H1 (cell line): ENCODE data around the gene MED31.

Experiments
- BACH1 ChIP-seq: IDR thresholded peaks from 2 replicates; pipeline ENCODE4 v1.6.1; 2012; ENCODE audit warnings: low read length, improper control_type of control experiment
- CHD2 ChIP-seq: IDR thresholded peaks from 2 replicates; pipeline ENCODE4 v1.6.1; 2012; ENCODE audit warnings: low read length, improper control_type of control experiment
- CREB1 ChIP-seq: IDR thresholded peaks from 2 replicates; pipeline ENCODE4 v1.6.1; 2012; ENCODE audit warnings: inconsistent platforms
- EP300 ChIP-seq, 2 experiments: IDR thresholded peaks; 1 replicate in 1 of 2; 2 replicates in 1 of 2; pipeline ENCODE4 v1.6.1; 2011 to 2012; ENCODE audit warnings: low read depth in 2 of 2, low read length in 2 of 2, mild to moderate bottlenecking in 2 of 2, borderline replicate concordance in 1 of 2, inconsistent platforms in 1 of 2, moderate library complexity in 1 of 2
- EZH2 ChIP-seq: fragments of 200-600 bp; sonication (generic); IDR thresholded peaks from 2 replicates; pipeline ENCODE4 v1.7.1; 2012; ENCODE audit warnings: low read depth, mild to moderate bottlenecking, moderate library complexity, low read length, inconsistent platforms; ENCODE audit not compliant: severe bottlenecking
- MAFK ChIP-seq: IDR thresholded peaks from 2 replicates; pipeline ENCODE4 v1.6.1; 2012; ENCODE audit warnings: low read depth, mild to moderate bottlenecking, improper control_type of control experiment, low read length
- PHF8 ChIP-seq: fragments of 200-600 bp; sonication (generic); conservative IDR thresholded peaks from 2 replicates; pipeline ENCODE4 v1.7.1; 2012; ENCODE audit warnings: low read depth, mild to moderate bottlenecking, inconsistent platforms, low read length, moderate library complexity
- POLR2A ChIP-seq, 2 experiments: IDR thresholded peaks; 1 replicate in 1 of 2; 2 replicates in 1 of 2; pipeline ENCODE4 v1.6.1; 2011; ENCODE audit warnings: low read depth in 2 of 2, low read length in 2 of 2, mild to moderate bottlenecking in 2 of 2; ENCODE audit errors: control extremely low read depth in 1 of 2
- POLR2AphosphoS5 ChIP-seq: IDR thresholded peaks from 2 replicates; pipeline ENCODE4 v1.6.1; 2011; ENCODE audit warnings: low read depth, low read length
- RAD21 ChIP-seq, 2 experiments: IDR thresholded peaks in 1 of 2; conservative IDR thresholded peaks in 1 of 2; 2 replicates each; pipeline ENCODE4 v1.6.1; 2011; ENCODE audit warnings: low read depth in 2 of 2, low read length in 2 of 2, improper control_type of control experiment in 1 of 2, inconsistent platforms in 1 of 2, mild to moderate bottlenecking in 1 of 2, moderate library complexity in 1 of 2
- SAP30 ChIP-seq: fragments of 300-600 bp; sonication (generic); IDR thresholded peaks from 2 replicates; pipeline ENCODE4 v1.7.1; 2012; ENCODE audit warnings: low read length, moderate library complexity, mild to moderate bottlenecking, inconsistent platforms; ENCODE audit not compliant: insufficient read depth, insufficient replicate concordance
- TF ChIP-seq, protein P1 (sequence below), 3 experiments: IDR thresholded peaks; 1 replicate in 2 of 3; 2 replicates in 1 of 3; pipeline versions ENCODE4 v1.5.1 to v1.6.1; 2011; ENCODE audit warnings: low read length in 3 of 3, mild to moderate bottlenecking in 3 of 3, inconsistent platforms in 2 of 3, low read depth in 1 of 3, moderate library complexity in 1 of 3; ENCODE audit not compliant: insufficient read depth in 1 of 3; ENCODE audit errors: control extremely low read depth in 1 of 3

DNA sequence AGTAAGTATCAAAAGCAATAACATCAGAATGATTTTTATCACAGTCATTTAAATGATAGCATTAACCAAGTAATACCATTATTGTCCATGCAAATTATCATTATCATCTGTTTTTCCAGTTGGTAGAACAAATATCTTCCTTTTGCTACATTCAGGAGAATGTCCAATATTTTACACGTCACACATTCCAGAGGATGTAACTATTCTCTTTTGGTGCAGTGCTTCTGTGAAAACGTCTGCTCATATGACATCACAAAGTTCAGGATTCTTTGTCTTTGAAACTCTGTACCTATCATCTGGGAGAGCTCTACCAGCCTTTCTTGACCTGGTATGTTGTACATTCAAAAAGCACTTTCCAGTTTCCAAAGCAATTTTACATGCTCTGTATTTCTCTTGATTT lies 54.9 kb downstream of the MED31 start:
- TF ChIP-seq POLR2AphosphoS5 (no peak), POLR2A (IDR thresholded peaks at IDR 0.05; ENCODE audit: control extremely low read depth in 1 of 2, low read depth in 2 of 2, low read length in 2 of 2) (no peak), MAFK (no peak), RAD21 (IDR thresholded peaks at IDR 0.05 in 1 of 2, conservative IDR thresholded peaks at IDR 0.05 in 1 of 2; ENCODE audit: low read depth in 2 of 2, low read length in 2 of 2) (no peak), EZH2 (no peak), BACH1 (no peak), CHD2 (no peak), SAP30 (no peak), EP300 (IDR thresholded peaks at IDR 0.05; ENCODE audit: borderline replicate concordance in 1 of 2, low read depth in 2 of 2, low read length in 2 of 2) (no peak), CREB1 (no peak), PHF8 (no peak)
- TF ChIP-seq, protein P1, sequence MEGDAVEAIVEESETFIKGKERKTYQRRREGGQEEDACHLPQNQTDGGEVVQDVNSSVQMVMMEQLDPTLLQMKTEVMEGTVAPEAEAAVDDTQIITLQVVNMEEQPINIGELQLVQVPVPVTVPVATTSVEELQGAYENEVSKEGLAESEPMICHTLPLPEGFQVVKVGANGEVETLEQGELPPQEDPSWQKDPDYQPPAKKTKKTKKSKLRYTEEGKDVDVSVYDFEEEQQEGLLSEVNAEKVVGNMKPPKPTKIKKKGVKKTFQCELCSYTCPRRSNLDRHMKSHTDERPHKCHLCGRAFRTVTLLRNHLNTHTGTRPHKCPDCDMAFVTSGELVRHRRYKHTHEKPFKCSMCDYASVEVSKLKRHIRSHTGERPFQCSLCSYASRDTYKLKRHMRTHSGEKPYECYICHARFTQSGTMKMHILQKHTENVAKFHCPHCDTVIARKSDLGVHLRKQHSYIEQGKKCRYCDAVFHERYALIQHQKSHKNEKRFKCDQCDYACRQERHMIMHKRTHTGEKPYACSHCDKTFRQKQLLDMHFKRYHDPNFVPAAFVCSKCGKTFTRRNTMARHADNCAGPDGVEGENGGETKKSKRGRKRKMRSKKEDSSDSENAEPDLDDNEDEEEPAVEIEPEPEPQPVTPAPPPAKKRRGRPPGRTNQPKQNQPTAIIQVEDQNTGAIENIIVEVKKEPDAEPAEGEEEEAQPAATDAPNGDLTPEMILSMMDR (IDR thresholded peaks at IDR 0.05; ENCODE audit: control extremely low read depth in 1 of 3, insufficient read depth in 1 of 3, low read depth in 1 of 3, low read length in 3 of 3) = no peak
